Measurements from ENCODE around the gene ERC1.
"Not testable (repeated sequence)": the region's sequence is repeated elsewhere in the genome, so short reads cannot be mapped to it uniquely, and the experiment has no call there.

Gene ERC1

GRCh38 chr12:1338483-1339177, 347.6 kb downstream of the ERC1 start (continued):
- TF ChIP-seq ZNF518A (tag by site-specific recombination; conservative IDR thresholded peaks at IDR 0.05; ENCODE audit: low read depth) (no peak), ZNF529 (tag by site-specific recombination; IDR thresholded peaks at IDR 0.05; ENCODE audit: insufficient replicate concordance) (no peak), ZNF266 (tag by site-specific recombination; IDR thresholded peaks at IDR 0.05; ENCODE audit: low read depth) (no peak), KLF10 (tag by site-specific recombination; IDR thresholded peaks at IDR 0.05) (no peak), ZNF23 (tag by site-specific recombination; IDR thresholded peaks at IDR 0.05; ENCODE audit: borderline replicate concordance) (no peak), ZNF48 (tag by site-specific recombination; IDR thresholded peaks at IDR 0.05) (no peak), ZNF571 (tag by site-specific recombination; IDR thresholded peaks at IDR 0.05) (no peak), ZNF639 (tag by site-specific recombination; IDR thresholded peaks at IDR 0.05) (no peak)

GRCh38 chr12:1339178-1339541, 348.1 kb downstream of the ERC1 start:
- H3K36me3 ChIP-seq (ENCODE audit: control insufficient read depth in 2 of 2, insufficient read depth in 1 of 2, low read length in 2 of 2); H3K27ac ChIP-seq (ENCODE audit: extremely low read depth, low read depth, low read length); H3K9me3 ChIP-seq (ENCODE audit: control insufficient read depth, insufficient read depth, low read depth, low read length); CTCF ChIA-PET; H3K4me3 ChIP-seq (ENCODE audit: low read depth, low read length); H3K4me1 ChIP-seq (ENCODE audit: control insufficient read depth, insufficient read depth, low read length); POLR2A ChIA-PET: not testable (repeated sequence)

- Histone ChIP-seq H3K4me1 (ENCODE audit: control insufficient read depth, insufficient read depth, low read length) (no peaks in the 10 kb centered on the region), H3K36me3 (ENCODE audit: control insufficient read depth in 2 of 2, insufficient read depth in 1 of 2, low read length in 2 of 2) (no peaks in the 10 kb centered on the region), H3K27ac (ENCODE audit: extremely low read depth, low read depth, low read length) (no peak overlapping the region), H3K9me3 (ENCODE audit: control insufficient read depth, insufficient read depth, low read depth, low read length) (no peaks in the 10 kb centered on the region), H3K4me3 (ENCODE audit: low read depth, low read length) (no peak overlapping the region)
- CTCF ChIA-PET: no interaction called here
- POLR2A ChIA-PET: no interaction called here
- no peak for TF ChIP-seq KLF9 (tag by site-specific recombination; IDR thresholded peaks at IDR 0.05; ENCODE audit: low read depth)
- no peak for TF ChIP-seq GFI1B (tag by site-specific recombination; IDR thresholded peaks at IDR 0.05)
- no peak for TF ChIP-seq HIC1 (tag by site-specific recombination; IDR thresholded peaks at IDR 0.05)
- no peak for TF ChIP-seq ZNF174 (tag by site-specific recombination; IDR thresholded peaks at IDR 0.05)
- no peak for TF ChIP-seq ZNF121 (tag by site-specific recombination; IDR thresholded peaks at IDR 0.05)
- no peak for TF ChIP-seq KLF10 (tag by site-specific recombination; IDR thresholded peaks at IDR 0.05)
- no peak for TF ChIP-seq ZNF677 (tag by site-specific recombination; IDR thresholded peaks at IDR 0.05)
- no peak for TF ChIP-seq ZNF777 (tag by site-specific recombination; IDR thresholded peaks at IDR 0.05; ENCODE audit: borderline replicate concordance)
- no peak for TF ChIP-seq ZNF18 (tag by site-specific recombination; IDR thresholded peaks at IDR 0.05)
Observed at GRCh38 chr12:1339618-1340319, 348.7 kb downstream of the ERC1 start.
